ENCODE data around the gene RACK1. TPM values are rescaled to one million over a fixed set of nuclear protein-coding genes. Genes with fewer than 3 reads are reported as not detected.

RACK1 gene
- total and polyA plus RNA-seq, 2 of the 13 experiments (the other 11 are each of a cell fraction or from before 2014, with no cell fraction given), result 2,514 to 6,141 TPM

GRCh38 chr5:181217111-181217802, 26.4 kb downstream of the RACK1 start (continued):
- TF ChIP-seq, protein P1, sequence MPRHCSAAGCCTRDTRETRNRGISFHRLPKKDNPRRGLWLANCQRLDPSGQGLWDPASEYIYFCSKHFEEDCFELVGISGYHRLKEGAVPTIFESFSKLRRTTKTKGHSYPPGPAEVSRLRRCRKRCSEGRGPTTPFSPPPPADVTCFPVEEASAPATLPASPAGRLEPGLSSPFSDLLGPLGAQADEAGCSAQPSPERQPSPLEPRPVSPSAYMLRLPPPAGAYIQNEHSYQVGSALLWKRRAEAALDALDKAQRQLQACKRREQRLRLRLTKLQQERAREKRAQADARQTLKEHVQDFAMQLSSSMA (CRISPR knock-in tag; IDR thresholded peaks at IDR 0.05), result no peak
- TF ChIP-seq HIVEP1 (CRISPR knock-in tag; IDR thresholded peaks at IDR 0.05) (peak; percentile 72; the same call in 1 of the 2 replicates), RFXANK (CRISPR knock-in tag; IDR thresholded peaks at IDR 0.05) (no peak), MLX (CRISPR knock-in tag; IDR thresholded peaks at IDR 0.05) (no peak), FOSL2 (CRISPR knock-in tag; IDR thresholded peaks at IDR 0.05) (no peak), MXI1 (IDR thresholded peaks at IDR 0.05; ENCODE audit: borderline replicate concordance, low read depth, low read length) (peak; percentile 23; the same call in 1 of the 3 replicates), MAF1 (CRISPR knock-in tag; IDR thresholded peaks at IDR 0.05; ENCODE audit: borderline replicate concordance) (no peak), ZNF792 (CRISPR knock-in tag; IDR thresholded peaks at IDR 0.05) (0 out of 2 replicates have a peak, but pooled peaks have one; percentile 10), ATF7 (IDR thresholded peaks at IDR 0.05) (no peak), ATF7 (CRISPR knock-in tag; IDR thresholded peaks at IDR 0.05) (no peak), SUZ12 (IDR thresholded peaks at IDR 0.05; ENCODE audit: low read depth, low read length) (no peak), CEBPB (IDR thresholded peaks at IDR 0.05; ENCODE audit: borderline replicate concordance, low read depth, low read length) (no peak), MIXL1 (CRISPR knock-in tag; IDR thresholded peaks at IDR 0.05) (no peak), MTF2 (CRISPR knock-in tag; IDR thresholded peaks at IDR 0.05; ENCODE audit: borderline replicate concordance) (no peak), ZNF574 (CRISPR knock-in tag; IDR thresholded peaks at IDR 0.05) (no peak)

Measured in HepG2 (cell line).